ENCODE measurements around the gene TRIM24.

DNA sequence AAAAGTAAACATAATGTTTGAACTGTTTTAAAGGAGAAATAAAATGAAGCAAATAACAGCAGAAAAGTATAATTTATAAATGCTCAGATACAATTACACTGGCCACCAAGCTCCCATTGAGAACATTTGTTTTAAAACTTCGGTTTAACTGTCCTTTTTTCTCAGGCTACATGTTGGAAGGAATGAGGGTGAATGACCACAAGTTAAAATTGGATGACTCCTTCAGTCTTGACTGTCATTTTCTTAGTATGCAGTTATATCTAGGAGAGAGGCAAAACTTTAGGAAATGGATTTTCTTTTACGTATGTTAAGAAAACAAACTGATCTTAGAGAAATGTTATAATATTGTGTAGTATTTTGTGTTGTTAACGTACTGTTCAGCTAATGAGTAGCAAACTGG is 5.0 kb downstream of the TRIM24 start:
- no peak for TF ChIP-seq YY1 (IDR thresholded peaks at IDR 0.05; ENCODE audit: insufficient read depth, insufficient read length)
- no peak for TF ChIP-seq ZNF274 (IDR thresholded peaks at IDR 0.05; ENCODE audit: low read depth, low read length)
- no peak for TF ChIP-seq SUZ12 (IDR thresholded peaks at IDR 0.05; ENCODE audit: extremely low read depth, insufficient read depth, insufficient read length)

All from NT2/D1 (cell line).